ENCODE measurements around the gene MEGF11.
"Not testable (repeated sequence)": the region's sequence is repeated elsewhere in the genome, so short reads cannot be mapped to it uniquely, and the experiment has no call there.

- TF ChIP-seq EZH2 (IDR thresholded peaks at IDR 0.05; ENCODE audit: low read length, unreplicated experiment); EZH2phosphoT487 (IDR thresholded peaks at IDR 0.05; ENCODE audit: borderline replicate concordance, low read length): not testable (repeated sequence)
These were observed 381.0 kb downstream of the MEGF11 start for GRCh38 chr15:65872596-65872995.
